RWPE1 (cell line): ENCODE measurements around the gene ZCWPW2.
A peak's percentile ranks its signal among the peaks of the same experiment; 100 is the strongest.

Experiments used
- CTCF ChIA-PET: fragments of 350-600 bp; sonication (Branson Sonifier 250); formaldehyde crosslinking; extraction: SDS; loops from one replicate; lab custom pipeline; 2021; lab: Yijun Ruan, JAX
- POLR2A ChIA-PET: fragments of 400-600 bp; formaldehyde crosslinking; extraction: SDS; loops from one replicate; lab custom pipeline; 2020; ENCODE audit warnings: antibody characterized with exemption; ENCODE audit not compliant: low non-redundant PET; lab: Yijun Ruan, JAX
- DNase-seq: peaks from one replicate; pipeline ENCODE4 v3.0.0; 2012; ENCODE audit warnings: low spot score
- H3K27ac ChIP-seq: fragments of 450-650 bp; 2 replicates; pipeline ENCODE4 v1.5.1; 2017
- TF ChIP-seq, protein P1 (sequence below): fragments of 450-650 bp; conservative IDR thresholded peaks from 2 replicates; pipeline ENCODE4 v1.5.1; 2017; ENCODE audit warnings: low read depth, mild to moderate bottlenecking

Gene ZCWPW2

DNA sequence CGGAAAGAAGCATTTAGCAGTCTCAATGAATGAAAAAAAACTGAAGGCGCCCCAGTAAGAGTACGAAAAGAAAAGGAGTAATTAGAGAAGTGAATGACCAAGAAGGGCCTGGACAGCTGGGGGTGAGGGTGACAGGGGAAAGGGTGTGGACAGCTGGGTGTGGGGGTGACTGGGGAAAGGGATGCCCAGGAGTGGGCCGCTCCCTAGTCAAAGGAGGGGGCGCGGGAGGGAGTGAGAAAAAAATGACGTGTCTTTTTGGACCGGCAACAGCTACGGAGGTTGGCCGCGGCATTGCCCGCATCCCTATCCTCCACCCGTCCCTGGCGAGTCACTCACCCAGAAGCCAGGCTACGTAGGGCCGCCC lies 274 bp upstream of the ZCWPW2 start:
- POLR2A ChIA-PET: interaction anchor here (0.6 kb wide), 1 partner anchor 1340 kb away, joined by 4 read pairs; no protein-coding TSS in a partner anchor
- CTCF ChIA-PET: interaction anchor here (0.6 to 0.7 kb wide), 2 partner anchors 1261 to 1726 kb away, joined by 4 to 8 read pairs; no protein-coding TSS in a partner anchor
- peak overlapping the region; percentile 100 for H3K27ac ChIP-seq
- TF ChIP-seq, protein P1, sequence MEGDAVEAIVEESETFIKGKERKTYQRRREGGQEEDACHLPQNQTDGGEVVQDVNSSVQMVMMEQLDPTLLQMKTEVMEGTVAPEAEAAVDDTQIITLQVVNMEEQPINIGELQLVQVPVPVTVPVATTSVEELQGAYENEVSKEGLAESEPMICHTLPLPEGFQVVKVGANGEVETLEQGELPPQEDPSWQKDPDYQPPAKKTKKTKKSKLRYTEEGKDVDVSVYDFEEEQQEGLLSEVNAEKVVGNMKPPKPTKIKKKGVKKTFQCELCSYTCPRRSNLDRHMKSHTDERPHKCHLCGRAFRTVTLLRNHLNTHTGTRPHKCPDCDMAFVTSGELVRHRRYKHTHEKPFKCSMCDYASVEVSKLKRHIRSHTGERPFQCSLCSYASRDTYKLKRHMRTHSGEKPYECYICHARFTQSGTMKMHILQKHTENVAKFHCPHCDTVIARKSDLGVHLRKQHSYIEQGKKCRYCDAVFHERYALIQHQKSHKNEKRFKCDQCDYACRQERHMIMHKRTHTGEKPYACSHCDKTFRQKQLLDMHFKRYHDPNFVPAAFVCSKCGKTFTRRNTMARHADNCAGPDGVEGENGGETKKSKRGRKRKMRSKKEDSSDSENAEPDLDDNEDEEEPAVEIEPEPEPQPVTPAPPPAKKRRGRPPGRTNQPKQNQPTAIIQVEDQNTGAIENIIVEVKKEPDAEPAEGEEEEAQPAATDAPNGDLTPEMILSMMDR: no peak
- no peak for DNase-seq

DNA sequence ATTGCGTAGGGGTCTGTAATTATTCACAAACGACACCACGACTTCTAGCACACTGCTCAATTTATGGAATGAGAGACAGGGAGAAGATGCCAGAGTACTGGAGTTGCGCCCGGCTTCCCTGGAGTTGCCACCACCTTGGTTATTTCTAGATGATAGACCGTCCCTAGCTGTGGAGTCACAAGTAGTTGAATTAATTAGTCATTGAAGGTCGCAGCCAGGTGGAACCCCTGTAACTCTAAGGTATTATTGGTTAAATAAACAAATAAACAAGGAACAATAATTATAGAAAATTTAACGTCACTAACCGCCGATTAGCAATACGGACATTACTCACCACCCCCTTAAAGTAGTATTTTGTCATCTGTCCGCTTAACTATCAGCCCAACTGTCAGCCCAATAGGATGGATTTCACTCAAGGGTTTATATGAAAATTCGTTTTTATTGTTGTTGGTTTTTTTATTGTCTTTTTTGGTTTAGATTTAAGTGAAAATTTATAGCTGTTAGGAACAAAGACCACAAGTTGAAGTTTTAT lies 1.0 kb downstream of the ZCWPW2 start:
- CTCF ChIA-PET: no interaction called here
- POLR2A ChIA-PET: no interaction called here
- DNase-seq: peak; percentile 8
- H3K27ac ChIP-seq: peak overlapping the region; percentile 100
- TF ChIP-seq, protein P1: no peak

DNA sequence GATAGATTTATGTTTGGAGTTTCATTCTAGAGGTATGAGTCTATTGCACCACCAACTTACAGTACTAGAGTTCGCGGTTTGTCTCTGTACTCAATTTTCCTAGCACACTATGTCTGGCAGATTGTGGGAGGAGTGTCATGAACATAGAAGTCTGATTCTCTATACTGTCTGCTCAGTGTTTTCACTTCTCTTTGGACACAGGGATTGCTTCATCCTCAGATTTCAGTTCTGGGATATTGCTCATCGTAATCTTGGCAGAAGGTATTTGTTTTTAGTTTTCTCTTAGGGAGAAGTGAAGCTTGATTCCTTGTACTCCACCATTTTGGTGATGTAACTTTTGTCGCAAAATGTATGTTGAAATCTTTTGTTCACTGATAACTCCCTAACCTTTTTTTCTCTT lies 27.9 kb downstream of the ZCWPW2 start:
- H3K27ac ChIP-seq: no peak overlapping the region
- peak; percentile 0 for DNase-seq
- ChIA-PET CTCF (no interaction called here), POLR2A (no interaction called here)
- TF ChIP-seq, protein P1: no peak

DNA sequence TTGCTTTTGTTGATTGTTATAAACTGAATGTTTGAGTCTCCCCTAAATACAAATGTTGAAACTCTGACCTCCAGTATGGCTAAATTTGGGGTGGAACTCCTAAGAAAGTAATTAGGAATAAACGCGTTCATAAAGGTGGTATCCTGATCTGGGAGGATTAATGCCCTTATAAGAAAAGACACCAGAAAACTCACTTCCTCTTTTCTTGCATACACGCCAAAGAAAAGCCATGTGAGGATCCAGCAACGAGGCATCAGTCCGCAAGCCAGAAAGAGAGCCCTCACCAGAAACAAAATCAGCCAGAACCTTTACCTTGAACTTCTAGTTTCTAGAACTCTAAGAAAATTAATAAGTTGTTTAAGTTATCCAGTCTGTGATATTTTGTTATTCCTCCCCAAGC lies 37.5 kb downstream of the ZCWPW2 start:
- ChIA-PET POLR2A (no interaction called here), CTCF (no interaction called here)
- no peak for DNase-seq
- no peak overlapping the region for H3K27ac ChIP-seq
- TF ChIP-seq, protein P1: no peak

DNA sequence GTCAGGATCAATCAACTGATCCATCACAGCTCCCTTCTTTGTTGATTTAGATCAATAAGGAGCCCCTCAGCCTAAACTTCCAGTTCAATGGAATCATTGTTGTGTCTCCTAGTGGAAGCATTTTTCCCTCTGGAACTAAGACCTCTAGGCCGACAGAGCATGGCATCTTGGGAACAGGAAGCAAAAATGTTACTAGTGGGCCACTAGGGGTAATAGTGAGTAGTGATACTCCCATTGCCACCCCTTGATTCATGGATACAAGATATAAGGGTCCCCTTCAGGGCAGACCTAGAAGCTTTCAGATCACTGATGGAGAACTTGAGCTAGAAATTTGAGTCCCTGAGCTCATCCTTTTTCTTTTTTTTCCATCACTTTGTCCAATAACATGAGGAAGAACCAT lies 40.5 kb downstream of the ZCWPW2 start:
- TF ChIP-seq, protein P1: no peak
- POLR2A ChIA-PET: no interaction called here
- no peak overlapping the region for H3K27ac ChIP-seq
- no peak for DNase-seq
- CTCF ChIA-PET: no interaction called here

DNA sequence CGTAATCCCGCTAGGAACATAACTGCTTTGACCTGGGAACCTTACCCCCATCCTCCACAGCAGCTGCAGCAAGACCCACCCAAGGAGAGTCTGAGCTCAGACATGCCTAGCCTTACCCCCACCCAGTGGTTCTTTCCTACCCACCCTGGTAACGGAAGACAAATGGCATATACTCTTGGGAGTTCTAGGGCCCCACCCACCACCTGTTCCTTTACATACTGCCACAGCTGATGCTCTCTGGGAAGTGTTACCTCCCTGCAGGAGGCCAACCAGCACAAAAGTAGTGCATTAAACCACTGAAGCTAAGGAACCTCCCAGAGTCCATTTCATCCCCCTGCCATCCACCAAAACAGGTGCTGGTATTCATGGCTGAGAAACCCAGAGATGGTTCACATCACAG lies 50.7 kb downstream of the ZCWPW2 start:
- TF ChIP-seq, protein P1: no peak
- H3K27ac ChIP-seq: no peak overlapping the region
- ChIA-PET POLR2A (no interaction called here), CTCF (no interaction called here)
- DNase-seq: no peak
